Thyroid gland (tissue), 4 donors: ENCODE measurements around the gene COL6A3.

ENCODE experiments used
- POLR2A ChIP-seq, 2 donors: fragments of 450-650 bp; IDR thresholded peaks; one replicate each; pipeline ENCODE4 v1.6.1; 2017; ENCODE audit warnings: antibody characterized with exemption in 2 of 2, mild to moderate bottlenecking in 2 of 2, moderate library complexity in 1 of 2
- TF ChIP-seq, protein P1 (sequence below), 6 experiments: fragments of 200-600 bp in 3 of 6; fragments of 450-650 bp in 3 of 6; sonication (generic) in 3 of 6; IDR thresholded peaks; one replicate each; pipeline ENCODE4 v1.5.1; 2016 to 2019; ENCODE audit warnings: antibody characterized with exemption in 6 of 6, mild to moderate bottlenecking in 2 of 6, inconsistent platforms in 1 of 6, moderate library complexity in 1 of 6

DNA sequence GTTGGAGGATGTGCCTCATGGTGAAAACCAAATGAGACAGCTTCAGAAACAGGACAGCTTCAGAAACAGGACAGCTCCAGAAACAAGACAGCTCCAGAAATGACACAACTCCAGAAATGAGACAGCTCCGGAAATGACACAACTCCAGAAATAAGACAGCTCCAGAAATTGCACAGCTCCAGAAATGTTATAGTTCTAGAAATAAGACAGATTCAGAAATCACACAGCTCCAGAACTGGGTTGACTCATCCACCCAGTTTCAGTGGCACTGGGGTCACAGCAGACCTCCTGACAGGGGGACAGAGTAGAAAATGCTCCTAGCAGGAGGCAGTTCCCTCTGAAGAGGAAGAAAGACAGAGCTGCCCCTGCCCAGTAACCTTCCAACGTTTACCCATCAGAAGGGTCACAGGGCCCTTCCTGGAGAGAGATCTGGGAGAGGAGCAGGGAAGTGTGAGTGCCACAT lies 26.9 kb upstream of the COL6A3 start:
- no peak for TF ChIP-seq POLR2A (IDR thresholded peaks at IDR 0.05)
- TF ChIP-seq, protein P1, sequence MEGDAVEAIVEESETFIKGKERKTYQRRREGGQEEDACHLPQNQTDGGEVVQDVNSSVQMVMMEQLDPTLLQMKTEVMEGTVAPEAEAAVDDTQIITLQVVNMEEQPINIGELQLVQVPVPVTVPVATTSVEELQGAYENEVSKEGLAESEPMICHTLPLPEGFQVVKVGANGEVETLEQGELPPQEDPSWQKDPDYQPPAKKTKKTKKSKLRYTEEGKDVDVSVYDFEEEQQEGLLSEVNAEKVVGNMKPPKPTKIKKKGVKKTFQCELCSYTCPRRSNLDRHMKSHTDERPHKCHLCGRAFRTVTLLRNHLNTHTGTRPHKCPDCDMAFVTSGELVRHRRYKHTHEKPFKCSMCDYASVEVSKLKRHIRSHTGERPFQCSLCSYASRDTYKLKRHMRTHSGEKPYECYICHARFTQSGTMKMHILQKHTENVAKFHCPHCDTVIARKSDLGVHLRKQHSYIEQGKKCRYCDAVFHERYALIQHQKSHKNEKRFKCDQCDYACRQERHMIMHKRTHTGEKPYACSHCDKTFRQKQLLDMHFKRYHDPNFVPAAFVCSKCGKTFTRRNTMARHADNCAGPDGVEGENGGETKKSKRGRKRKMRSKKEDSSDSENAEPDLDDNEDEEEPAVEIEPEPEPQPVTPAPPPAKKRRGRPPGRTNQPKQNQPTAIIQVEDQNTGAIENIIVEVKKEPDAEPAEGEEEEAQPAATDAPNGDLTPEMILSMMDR (IDR thresholded peaks at IDR 0.05): no peak
